Measurements from ENCODE around the gene DARS1. TPM values are rescaled to one million over a fixed set of nuclear protein-coding genes. Genes with fewer than 3 reads are reported as not detected.

Gene DARS1
- polyA plus RNA-seq, 3 donors, result 24.4 to 53.0 (median 46.2) TPM

- H3K27ac ChIP-seq (ENCODE audit: low read depth in 1 of 2, low read length in 2 of 2), result no peak overlapping the region
- TF ChIP-seq CTCF (IDR thresholded peaks at IDR 0.05), result no peak
- H3K36me3 ChIP-seq (replicated peaks in 1 of 2; ENCODE audit: control insufficient read depth in 1 of 2, insufficient read depth in 2 of 2, low read length in 2 of 2), result no peaks in the 10 kb centered on the region
- no peaks in the 10 kb centered on the region for H4K20me1 ChIP-seq (ENCODE audit: insufficient read depth, low read length)
- Mint-ChIP-seq H3K4me1 (peaks cover 24% of the 10 kb centered on the region), H3K27ac (peak overlapping the region in 1 of 7 donors; percentile 15), H3K4me3 (no peak overlapping the region), H3K9me3 (peaks cover 0 to 3% (median 0%) of the 10 kb centered on the region in 7 donors), H3K27me3 (ENCODE audit: low read depth in 3 of 3) (peaks cover 0 to 1% (median 0%) of the 10 kb centered on the region in 3 donors), H3K36me3 (no peaks in the 10 kb centered on the region)
- H3K9me3 ChIP-seq (replicated peaks in 1 of 2; ENCODE audit: control insufficient read depth in 1 of 2, insufficient read depth in 1 of 2, low read length in 2 of 2), result no peaks in the 10 kb centered on the region
- no peak overlapping the region for H3K9ac ChIP-seq (ENCODE audit: insufficient read depth, low read length, poor library complexity, severe bottlenecking)
- WGBS (ENCODE audit: insufficient coverage), result 78% methylated on average over 2 of the region's 6 CpGs
- intact Hi-C loops (cut with micrococcal nuclease), result no loop called here
- H2AFZ ChIP-seq (ENCODE audit: insufficient read depth, low read depth, low read length, poor library complexity, severe bottlenecking), result no peak overlapping the region
- DNase-seq, result no peak
- H3K79me2 ChIP-seq (ENCODE audit: insufficient read depth, low read length), result peaks cover 5% of the 10 kb centered on the region
- no peak overlapping the region for H3K4me2 ChIP-seq (replicated peaks; ENCODE audit: extremely low read depth, low read length, poor library complexity, severe bottlenecking)
- H3K27me3 ChIP-seq (ENCODE audit: control insufficient read depth in 2 of 2, insufficient read depth in 2 of 2, low read length in 2 of 2), result no peaks in the 10 kb centered on the region
- H3K4me1 ChIP-seq (ENCODE audit: control insufficient read depth in 1 of 2, insufficient read depth in 2 of 2, low read length in 2 of 2), result peaks cover 20 to 25% of the 10 kb centered on the region in 2 donors
- no peak overlapping the region for H3K4me3 ChIP-seq (replicated peaks in 1 of 3; ENCODE audit: low read depth in 2 of 3, low read length in 3 of 3)
Measured at GRCh38 chr2:136029149-136029548, 43.7 kb upstream of the DARS1 start.

DNA sequence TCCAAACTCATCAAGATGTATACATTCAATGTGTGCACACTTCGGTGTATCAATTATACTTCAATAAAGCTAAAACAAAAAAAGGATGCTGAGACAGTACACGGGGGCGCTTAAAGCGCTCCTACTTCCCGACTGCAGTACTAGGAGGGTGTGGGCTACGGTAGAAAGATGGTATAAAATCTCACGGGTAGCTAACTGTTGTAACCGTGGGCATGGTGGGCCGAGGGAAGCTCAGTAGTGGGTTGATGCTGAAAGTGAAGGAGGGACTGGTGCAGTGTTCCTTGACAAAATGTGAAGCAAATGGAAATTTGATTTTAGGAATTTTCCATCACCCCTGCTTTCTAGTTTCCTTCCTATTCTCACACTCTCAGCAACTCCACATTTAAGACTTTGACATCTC, 42.6 kb upstream of the DARS1 start:
- no peak overlapping the region for H3K9ac ChIP-seq (ENCODE audit: insufficient read depth, low read length, poor library complexity, severe bottlenecking)
- H3K27ac Mint-ChIP-seq, result no peak overlapping the region
- H3K9me3 ChIP-seq (replicated peaks in 1 of 2; ENCODE audit: control insufficient read depth in 1 of 2, insufficient read depth in 1 of 2, low read length in 2 of 2), result no peaks in the 10 kb centered on the region
- WGBS (ENCODE audit: insufficient coverage), result 91% methylated on average over 6 of the region's 9 CpGs
- no peaks in the 10 kb centered on the region for H3K27me3 ChIP-seq (ENCODE audit: control insufficient read depth in 2 of 2, insufficient read depth in 2 of 2, low read length in 2 of 2)
- intact Hi-C loops (cut with micrococcal nuclease), result no loop called here
- no peak overlapping the region for H3K4me3 ChIP-seq (replicated peaks in 1 of 3; ENCODE audit: low read depth in 2 of 3, low read length in 3 of 3)
- H3K79me2 ChIP-seq (ENCODE audit: insufficient read depth, low read length), result peaks cover 11% of the 10 kb centered on the region
- H3K9me3 Mint-ChIP-seq, result peaks cover 0 to 3% (median 0%) of the 10 kb centered on the region in 7 donors
- H3K4me1 ChIP-seq (ENCODE audit: control insufficient read depth in 1 of 2, insufficient read depth in 2 of 2, low read length in 2 of 2), result peaks cover 32 to 37% of the 10 kb centered on the region in 2 donors
- H3K36me3 Mint-ChIP-seq, result no peaks in the 10 kb centered on the region
- no peak for TF ChIP-seq CTCF (IDR thresholded peaks at IDR 0.05)
- H2AFZ ChIP-seq (ENCODE audit: insufficient read depth, low read depth, low read length, poor library complexity, severe bottlenecking), result no peak overlapping the region
- DNase-seq, result no peak
- H3K4me1 Mint-ChIP-seq, result peaks cover 36% of the 10 kb centered on the region
- H3K4me2 ChIP-seq (replicated peaks; ENCODE audit: extremely low read depth, low read length, poor library complexity, severe bottlenecking), result no peak overlapping the region
- H4K20me1 ChIP-seq (ENCODE audit: insufficient read depth, low read length), result no peaks in the 10 kb centered on the region
- H3K4me3 Mint-ChIP-seq, result no peak overlapping the region
- H3K36me3 ChIP-seq (replicated peaks in 1 of 2; ENCODE audit: control insufficient read depth in 1 of 2, insufficient read depth in 2 of 2, low read length in 2 of 2), result no peaks in the 10 kb centered on the region
- peaks cover 0 to 1% (median 0%) of the 10 kb centered on the region in 3 donors for H3K27me3 Mint-ChIP-seq (ENCODE audit: low read depth in 3 of 3)
- H3K27ac ChIP-seq (ENCODE audit: low read depth in 1 of 2, low read length in 2 of 2), result no peak overlapping the region
